Inflammatory macrophage treated with lipopolysaccharide for 4 hours (primary cell): Measurements from ENCODE around the gene HTRA1.
A peak's percentile ranks its signal among the peaks of the same experiment; 100 is the strongest.

Experiments used
- DNase-seq: peaks from one replicate; pipeline ENCODE4 v3.0.0-alpha.2; 2020

HTRA1 gene

GRCh38 chr10:122475100-122475499, 13.7 kb downstream of the HTRA1 start:
- no peak for DNase-seq

- no peak for DNase-seq
Measured at GRCh38 chr10:122475591-122476332, 14.4 kb downstream of the HTRA1 start.

- no peak for DNase-seq
Measured at GRCh38 chr10:122476333-122476695, 15.0 kb downstream of the HTRA1 start.

- DNase-seq: no peak
Measured at GRCh38 chr10:122477436-122477835, 16.1 kb downstream of the HTRA1 start.

GRCh38 chr10:122478971-122479370, 17.6 kb downstream of the HTRA1 start:
- no peak for DNase-seq

- DNase-seq: no peak
Measured at GRCh38 chr10:122480146-122480833, 18.9 kb downstream of the HTRA1 start.

- no peak for DNase-seq
Measured at GRCh38 chr10:122481296-122482056, 20.1 kb downstream of the HTRA1 start.

GRCh38 chr10:122484276-122485060, 23.1 kb downstream of the HTRA1 start:
- DNase-seq: no peak

- DNase-seq: peak; percentile 48
Measured at GRCh38 chr10:122485670-122486069, 24.3 kb downstream of the HTRA1 start.

GRCh38 chr10:122486406-122487080, 25.2 kb downstream of the HTRA1 start:
- DNase-seq: no peak

GRCh38 chr10:122487174-122487765, 25.9 kb downstream of the HTRA1 start:
- peak; percentile 54 for DNase-seq

GRCh38 chr10:122490268-122490667, 28.9 kb downstream of the HTRA1 start:
- no peak for DNase-seq

GRCh38 chr10:122490786-122491680, 29.7 kb downstream of the HTRA1 start:
- DNase-seq: no peak

- no peak for DNase-seq
Measured at GRCh38 chr10:122492006-122492405, 30.7 kb downstream of the HTRA1 start.

GRCh38 chr10:122492999-122493481, 31.7 kb downstream of the HTRA1 start:
- DNase-seq: no peak

- DNase-seq: no peak
Measured at GRCh38 chr10:122493761-122494160, 32.4 kb downstream of the HTRA1 start.

GRCh38 chr10:122494173-122494820, 32.9 kb downstream of the HTRA1 start:
- no peak for DNase-seq

- DNase-seq: no peak
Measured at GRCh38 chr10:122494833-122495232, 33.5 kb downstream of the HTRA1 start.

GRCh38 chr10:122495406-122496340, 34.3 kb downstream of the HTRA1 start:
- DNase-seq: peak; percentile 19
